Measurements from ENCODE around the gene KDM2A. TPM values are rescaled to one million over a fixed set of nuclear protein-coding genes. Genes with fewer than 3 reads are reported as not detected.
A peak's percentile ranks its signal among the peaks of the same experiment; 100 is the strongest.

KDM2A gene
- total RNA-seq, 2 donors from 2014 or later, result 50.3 to 97.6 TPM

DNA sequence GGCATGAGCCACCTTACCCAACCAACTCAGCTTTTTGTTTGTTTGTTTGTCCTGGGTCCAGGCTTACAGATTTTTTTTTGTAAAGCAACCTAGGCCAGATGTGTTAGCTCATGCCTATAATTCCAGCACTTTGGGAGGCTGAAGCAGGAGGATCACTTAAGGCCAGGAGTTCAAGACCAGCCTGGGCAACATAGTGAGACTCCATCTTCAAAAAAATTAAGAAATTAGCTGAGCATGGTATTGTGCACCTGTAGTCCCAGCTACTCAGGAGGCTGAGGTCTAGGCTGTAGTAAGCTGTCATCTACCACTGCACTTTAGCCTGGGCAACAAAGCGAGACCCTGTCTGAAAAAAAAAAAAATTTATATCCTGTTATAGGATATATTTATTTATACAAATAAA lies 118.5 kb downstream of the KDM2A start:
- intact Hi-C loops (cut with DNase I), result loop anchor here (5.0 kb wide), 1 partner anchor 155 kb away; no protein-coding TSS in a partner anchor
- H3K4me3 ChIP-seq, result no peak overlapping the region
- peaks cover 14% of the 10 kb centered on the region for H3K4me1 ChIP-seq (replicated peaks)
- H3K27ac ChIP-seq, result no peak overlapping the region
- TF ChIP-seq, protein P1, sequence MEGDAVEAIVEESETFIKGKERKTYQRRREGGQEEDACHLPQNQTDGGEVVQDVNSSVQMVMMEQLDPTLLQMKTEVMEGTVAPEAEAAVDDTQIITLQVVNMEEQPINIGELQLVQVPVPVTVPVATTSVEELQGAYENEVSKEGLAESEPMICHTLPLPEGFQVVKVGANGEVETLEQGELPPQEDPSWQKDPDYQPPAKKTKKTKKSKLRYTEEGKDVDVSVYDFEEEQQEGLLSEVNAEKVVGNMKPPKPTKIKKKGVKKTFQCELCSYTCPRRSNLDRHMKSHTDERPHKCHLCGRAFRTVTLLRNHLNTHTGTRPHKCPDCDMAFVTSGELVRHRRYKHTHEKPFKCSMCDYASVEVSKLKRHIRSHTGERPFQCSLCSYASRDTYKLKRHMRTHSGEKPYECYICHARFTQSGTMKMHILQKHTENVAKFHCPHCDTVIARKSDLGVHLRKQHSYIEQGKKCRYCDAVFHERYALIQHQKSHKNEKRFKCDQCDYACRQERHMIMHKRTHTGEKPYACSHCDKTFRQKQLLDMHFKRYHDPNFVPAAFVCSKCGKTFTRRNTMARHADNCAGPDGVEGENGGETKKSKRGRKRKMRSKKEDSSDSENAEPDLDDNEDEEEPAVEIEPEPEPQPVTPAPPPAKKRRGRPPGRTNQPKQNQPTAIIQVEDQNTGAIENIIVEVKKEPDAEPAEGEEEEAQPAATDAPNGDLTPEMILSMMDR (IDR thresholded peaks at IDR 0.05), result no peak
- TF ChIP-seq POLR2A (IDR thresholded peaks at IDR 0.05) (no peak), POLR2AphosphoS5 (IDR thresholded peaks at IDR 0.05) (no peak)
- WGBS, result 95% methylated on average over 1 of the region's 1 CpG
- H3K9me3 ChIP-seq, result no peaks in the 10 kb centered on the region
- H3K27me3 ChIP-seq (replicated peaks; ENCODE audit: insufficient read depth), result no peaks in the 10 kb centered on the region
- no peak for DNase-seq (ENCODE audit: low spot score)
- H3K36me3 ChIP-seq, result no peaks in the 10 kb centered on the region

DNA sequence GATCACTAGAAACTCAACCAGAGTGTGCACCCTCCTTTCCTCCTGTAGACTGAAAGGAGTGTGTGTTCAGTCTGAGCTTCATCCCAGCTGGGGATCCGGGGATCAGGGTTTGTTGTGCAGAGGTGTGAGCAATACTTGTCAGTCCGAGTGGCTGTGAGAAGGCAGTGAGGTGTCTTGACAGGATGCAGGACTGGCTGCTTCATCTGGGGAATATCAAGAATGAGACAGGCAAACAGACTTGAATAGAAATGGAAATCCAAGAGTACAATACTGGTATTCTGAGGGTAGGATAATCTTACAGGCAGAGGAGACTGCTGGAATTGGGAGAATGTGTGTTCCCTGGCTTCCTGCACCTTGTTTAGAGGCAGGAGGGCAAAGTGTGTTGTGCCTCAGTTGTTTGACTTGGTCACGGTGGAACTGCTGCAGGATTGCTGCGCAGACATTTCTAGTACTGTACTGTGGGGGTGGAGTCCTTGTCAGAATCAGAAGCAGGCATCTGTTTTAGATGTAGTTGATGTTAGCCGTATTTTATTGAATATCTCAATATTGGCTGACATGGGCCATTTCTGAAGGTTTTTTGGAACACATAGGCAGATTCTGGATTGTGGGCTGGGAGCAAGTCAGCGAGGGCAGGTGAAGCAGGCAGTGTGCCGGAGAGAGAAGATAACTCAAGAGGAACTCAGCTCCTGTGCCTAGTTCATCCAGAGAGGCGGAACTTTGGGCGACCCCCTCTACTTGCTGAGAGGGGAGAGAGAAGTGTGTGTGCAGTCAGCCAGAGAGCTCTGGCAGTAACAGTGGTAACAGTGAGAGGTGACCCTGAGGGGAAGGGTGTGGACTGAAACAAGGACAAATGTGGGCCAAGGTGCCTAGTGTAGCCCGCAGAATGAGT lies 120.1 kb downstream of the KDM2A start:
- H3K27me3 ChIP-seq (replicated peaks; ENCODE audit: insufficient read depth), result no peaks in the 10 kb centered on the region

DNA sequence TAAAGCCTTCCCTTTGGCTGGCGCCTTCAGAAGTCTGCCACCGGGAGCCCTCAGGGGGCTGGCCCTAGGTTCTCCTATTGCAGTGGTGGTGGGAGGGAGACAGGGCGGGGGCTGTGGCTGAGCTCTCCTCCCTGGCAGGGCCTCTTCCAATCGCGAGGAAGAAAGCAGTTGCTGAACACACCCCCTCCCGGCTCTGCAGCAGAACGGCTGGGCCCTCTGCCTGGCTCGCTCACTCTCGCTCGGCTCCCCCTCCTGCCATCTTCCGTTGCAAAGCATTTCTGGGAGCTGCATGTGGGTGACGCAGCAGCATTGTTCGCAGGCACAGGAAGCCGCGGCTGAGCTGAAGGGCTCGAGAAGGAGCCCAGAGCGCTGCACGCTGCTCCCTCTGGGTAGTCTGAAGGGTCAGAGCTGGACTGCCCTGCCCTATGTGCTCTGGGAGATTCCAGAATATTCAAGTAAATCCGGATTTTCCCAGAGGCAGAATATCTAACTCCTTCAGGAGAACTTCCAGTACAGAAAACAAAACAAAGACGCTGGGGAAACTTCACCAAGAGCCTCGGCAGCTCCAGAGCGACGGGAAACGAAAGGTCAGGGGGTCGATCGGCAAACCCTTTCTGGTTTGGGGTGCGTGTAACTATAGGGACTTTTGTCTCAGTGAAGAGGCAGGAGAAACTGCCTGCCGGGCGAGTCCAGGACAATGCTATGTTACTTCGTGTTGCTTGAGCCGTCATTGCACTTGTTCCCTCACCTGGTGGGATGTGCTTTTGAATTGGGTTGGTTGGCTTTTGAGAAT lies 120.9 kb downstream of the KDM2A start:
- H3K4me3 ChIP-seq, result peak overlapping the region; percentile 49 to 51
- intact Hi-C loops (cut with DNase I), result loop anchor here (5.0 kb wide), 2 partner anchors 123 to 158 kb away; partner anchors contain the start of gene KDM2A
- H3K9me3 ChIP-seq, result no peaks in the 10 kb centered on the region
- H3K4me1 ChIP-seq (replicated peaks), result peaks cover 21% of the 10 kb centered on the region
- peak; percentile 98 for TF ChIP-seq POLR2AphosphoS5 (IDR thresholded peaks at IDR 0.05)
- TF ChIP-seq, protein P1 (IDR thresholded peaks at IDR 0.05), result peak in 2 of 4 experiments; percentile 44 to 52
- TF ChIP-seq POLR2A (IDR thresholded peaks at IDR 0.05), result peak; percentile 98
- DNase-seq (ENCODE audit: low spot score), result peak; percentile 99
- peak overlapping the region; percentile 85 to 86 for H3K27ac ChIP-seq
- H3K36me3 ChIP-seq, result no peaks in the 10 kb centered on the region
- under 1% methylated on average over 25 of the region's 31 CpGs for WGBS
- no peaks in the 10 kb centered on the region for H3K27me3 ChIP-seq (replicated peaks; ENCODE audit: insufficient read depth)

More for the DNA sequence above, 120.1 kb downstream of the KDM2A start:
- whole genome bisulfite sequencing, result 6% methylated on average over 10 of the region's 10 CpGs
- Histone ChIP-seq H3K9me3 (no peaks in the 10 kb centered on the region), H3K27ac (peak overlapping the region; percentile 54 to 86), H3K4me3 (peak overlapping the region in 1 of 2 donors; percentile 49), H3K4me1 (replicated peaks) (peaks cover 18% of the 10 kb centered on the region), H3K36me3 (no peaks in the 10 kb centered on the region)
- intact Hi-C loops (cut with DNase I), result loop anchor here (5.0 kb wide), 1 partner anchor 157 kb away; no protein-coding TSS in a partner anchor
- no peak for DNase-seq (ENCODE audit: low spot score)
- TF ChIP-seq, protein P1 (IDR thresholded peaks at IDR 0.05), result no peak
- TF ChIP-seq POLR2AphosphoS5 (IDR thresholded peaks at IDR 0.05), result no peak
- TF ChIP-seq POLR2A (IDR thresholded peaks at IDR 0.05), result no peak

DNA sequence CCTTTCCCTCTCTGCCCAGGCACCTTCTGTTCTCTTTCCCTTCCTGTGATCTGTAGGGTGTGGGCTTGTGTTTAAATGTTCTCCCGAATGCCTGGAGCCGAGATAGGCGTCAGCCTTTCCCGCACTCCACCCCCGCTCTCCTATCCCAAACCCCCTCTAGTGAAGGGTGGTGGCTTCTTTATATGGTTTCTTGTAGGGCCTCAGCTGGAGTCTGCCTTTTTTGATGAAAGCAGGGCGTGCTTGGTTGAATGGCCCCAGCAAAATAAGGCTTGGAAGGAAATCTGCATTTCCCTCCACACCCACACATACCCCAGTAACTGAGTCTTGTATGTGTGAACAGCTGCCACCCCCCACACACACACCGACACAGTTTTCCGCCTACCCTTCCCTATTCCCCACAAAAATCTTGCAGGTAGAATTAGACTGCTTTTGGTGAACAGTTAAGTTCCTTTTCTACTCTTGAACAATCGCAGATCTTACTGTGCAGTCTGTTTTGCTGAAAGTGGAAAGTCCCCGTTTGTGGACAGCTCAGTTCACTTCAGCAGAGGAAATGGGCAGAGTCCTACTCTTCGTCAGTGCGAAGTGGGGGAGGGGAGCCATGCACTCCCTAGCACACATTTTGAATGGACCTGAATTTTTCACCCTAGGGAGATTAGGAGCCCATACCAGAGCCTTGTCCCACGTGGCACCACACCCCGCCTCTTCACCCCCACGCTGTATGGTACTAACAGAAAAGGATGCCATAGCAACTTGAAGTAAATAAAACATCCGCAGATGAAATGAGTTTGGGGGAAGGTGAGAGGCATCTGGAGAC lies 121.7 kb downstream of the KDM2A start:
- peaks cover 3% of the 10 kb centered on the region in 2 donors for H3K36me3 ChIP-seq
- no peaks in the 10 kb centered on the region for H3K27me3 ChIP-seq (replicated peaks; ENCODE audit: insufficient read depth)
- intact Hi-C loops (cut with DNase I), result loop anchor here (5.0 kb wide), 1 partner anchor 123 kb away; the partner anchor contains the start of gene KDM2A
- peak; percentile 61 for DNase-seq (ENCODE audit: low spot score)
- H3K4me1 ChIP-seq (replicated peaks), result peaks cover 21% of the 10 kb centered on the region
- no peaks in the 10 kb centered on the region for H3K9me3 ChIP-seq
- WGBS, result under 1% methylated on average over 16 of the region's 16 CpGs
- TF ChIP-seq POLR2A (IDR thresholded peaks at IDR 0.05) (no peak), POLR2AphosphoS5 (IDR thresholded peaks at IDR 0.05) (peak; percentile 61)
- TF ChIP-seq, protein P1 (IDR thresholded peaks at IDR 0.05), result peak in 1 of 4 experiments; percentile 3
- H3K4me3 ChIP-seq, result peak overlapping the region; percentile 49 to 51
- peak overlapping the region; percentile 85 to 86 for H3K27ac ChIP-seq

All from prostate gland (tissue), 2 donors.